ENCODE data around the gene FIZ1.
A peak's percentile ranks its signal among the peaks of the same experiment; 100 is the strongest.

Gene FIZ1, protein sequence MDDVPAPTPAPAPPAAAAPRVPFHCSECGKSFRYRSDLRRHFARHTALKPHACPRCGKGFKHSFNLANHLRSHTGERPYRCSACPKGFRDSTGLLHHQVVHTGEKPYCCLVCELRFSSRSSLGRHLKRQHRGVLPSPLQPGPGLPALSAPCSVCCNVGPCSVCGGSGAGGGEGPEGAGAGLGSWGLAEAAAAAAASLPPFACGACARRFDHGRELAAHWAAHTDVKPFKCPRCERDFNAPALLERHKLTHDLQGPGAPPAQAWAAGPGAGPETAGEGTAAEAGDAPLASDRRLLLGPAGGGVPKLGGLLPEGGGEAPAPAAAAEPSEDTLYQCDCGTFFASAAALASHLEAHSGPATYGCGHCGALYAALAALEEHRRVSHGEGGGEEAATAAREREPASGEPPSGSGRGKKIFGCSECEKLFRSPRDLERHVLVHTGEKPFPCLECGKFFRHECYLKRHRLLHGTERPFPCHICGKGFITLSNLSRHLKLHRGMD

DNA sequence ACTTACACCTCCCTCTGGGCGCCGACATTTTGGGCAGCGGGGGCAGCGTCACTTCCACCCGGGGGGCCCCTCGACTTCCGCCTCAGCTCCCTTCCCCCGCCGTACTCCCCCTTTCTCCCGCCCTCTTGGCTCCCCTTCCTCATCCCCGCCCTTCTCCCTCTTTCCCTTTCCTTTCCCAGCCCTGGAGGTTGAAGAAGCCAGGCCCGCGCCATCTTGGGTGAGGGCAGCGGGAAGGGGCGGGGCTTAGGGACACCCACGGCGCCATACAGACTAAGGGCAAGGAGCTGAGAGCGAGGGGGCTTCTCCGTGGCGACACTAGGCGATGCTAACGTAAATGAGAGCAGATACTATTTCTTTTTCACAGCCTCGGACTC, at the start of gene FIZ1:
TSS of gene FIZ1 (minus strand) at position 50 of the 374 bp plus-strand sequence. CDS start 1,652 bp downstream, outside the sequence.
- peak; percentile 90 to 94 for DNase-seq

DNA sequence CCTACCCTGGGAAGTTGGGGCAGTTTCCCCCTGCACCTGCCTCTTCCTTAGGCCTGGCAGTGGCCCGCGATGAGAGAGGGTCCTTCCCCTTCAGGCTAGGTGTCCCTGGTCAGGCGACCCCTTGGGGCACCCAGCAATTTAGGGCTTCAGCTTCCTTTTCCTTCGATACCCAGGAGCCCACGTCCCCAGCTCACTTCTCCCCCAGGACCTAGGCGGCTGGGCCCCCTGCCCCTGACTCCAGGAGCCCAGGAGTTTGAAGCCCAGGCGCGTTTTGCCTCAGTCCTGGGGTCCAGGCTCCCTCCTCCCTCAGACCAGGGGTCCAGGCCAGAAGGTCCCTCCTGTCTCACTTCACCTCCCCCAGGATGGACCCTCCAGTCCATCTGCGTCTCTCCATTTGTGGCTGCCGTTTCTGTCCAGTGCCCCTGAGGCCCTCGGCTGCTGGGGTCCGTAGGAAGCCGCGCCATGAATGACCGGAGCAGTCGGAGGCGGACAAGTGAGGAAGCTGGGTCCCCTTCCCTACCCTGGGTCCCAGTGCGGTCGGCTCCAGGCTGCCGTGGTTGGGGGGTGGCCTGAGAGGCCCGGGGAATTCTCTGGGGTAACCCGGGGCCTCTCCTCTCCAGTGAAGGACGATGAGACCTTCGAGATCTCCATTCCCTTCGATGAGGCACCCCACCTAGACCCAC, 49.4 kb upstream of the FIZ1 start:
- no peak for DNase-seq

DNA sequence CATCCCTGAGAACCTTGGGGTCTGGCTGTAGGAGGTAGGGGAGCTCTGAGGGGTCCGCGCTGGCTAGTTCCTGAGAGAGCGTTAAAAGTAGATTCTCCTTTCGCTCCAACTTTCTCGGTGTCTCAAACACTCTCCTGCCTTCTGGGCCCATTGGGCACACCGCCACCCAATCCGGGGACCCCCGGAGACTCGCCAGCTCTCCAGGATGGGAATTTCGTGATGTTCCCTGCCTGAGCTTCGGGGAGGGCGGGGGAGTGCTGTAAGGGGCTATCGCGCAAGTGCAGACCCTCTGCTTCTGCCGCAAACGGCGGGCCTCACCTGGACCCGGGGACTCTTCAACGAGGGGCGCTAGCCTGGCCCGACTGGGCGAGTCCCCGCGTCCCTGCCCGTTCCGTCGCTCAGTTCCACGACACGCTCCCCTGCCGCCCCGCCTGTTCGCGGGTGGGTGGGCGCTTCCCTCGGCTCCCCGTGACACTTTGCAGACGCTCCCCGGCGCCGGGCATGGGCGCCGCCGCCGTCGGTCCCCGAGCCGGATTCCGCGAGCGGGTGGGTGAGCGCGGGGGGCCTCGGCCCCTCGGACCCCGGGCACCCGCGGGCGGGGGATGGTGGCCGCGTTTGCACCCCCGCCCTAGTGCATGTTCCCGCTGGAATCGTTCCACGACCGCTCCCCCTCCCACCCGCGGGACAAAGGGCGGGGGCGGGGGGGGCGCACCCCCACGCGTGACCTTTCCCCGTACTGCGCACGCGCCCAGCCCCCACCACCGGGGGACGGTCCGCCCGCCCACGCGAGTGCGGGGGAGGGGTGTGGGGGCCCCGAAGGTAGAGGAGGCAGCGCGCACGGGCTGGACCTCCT, 48.6 kb upstream of the FIZ1 start, which contains the start of gene CCDC106:
TSS of gene CCDC106 (plus strand) at position 481 of the 853 bp plus-strand sequence. CDS start 835 bp downstream, outside the sequence.
- peak; percentile 17 to 22 for DNase-seq

DNA sequence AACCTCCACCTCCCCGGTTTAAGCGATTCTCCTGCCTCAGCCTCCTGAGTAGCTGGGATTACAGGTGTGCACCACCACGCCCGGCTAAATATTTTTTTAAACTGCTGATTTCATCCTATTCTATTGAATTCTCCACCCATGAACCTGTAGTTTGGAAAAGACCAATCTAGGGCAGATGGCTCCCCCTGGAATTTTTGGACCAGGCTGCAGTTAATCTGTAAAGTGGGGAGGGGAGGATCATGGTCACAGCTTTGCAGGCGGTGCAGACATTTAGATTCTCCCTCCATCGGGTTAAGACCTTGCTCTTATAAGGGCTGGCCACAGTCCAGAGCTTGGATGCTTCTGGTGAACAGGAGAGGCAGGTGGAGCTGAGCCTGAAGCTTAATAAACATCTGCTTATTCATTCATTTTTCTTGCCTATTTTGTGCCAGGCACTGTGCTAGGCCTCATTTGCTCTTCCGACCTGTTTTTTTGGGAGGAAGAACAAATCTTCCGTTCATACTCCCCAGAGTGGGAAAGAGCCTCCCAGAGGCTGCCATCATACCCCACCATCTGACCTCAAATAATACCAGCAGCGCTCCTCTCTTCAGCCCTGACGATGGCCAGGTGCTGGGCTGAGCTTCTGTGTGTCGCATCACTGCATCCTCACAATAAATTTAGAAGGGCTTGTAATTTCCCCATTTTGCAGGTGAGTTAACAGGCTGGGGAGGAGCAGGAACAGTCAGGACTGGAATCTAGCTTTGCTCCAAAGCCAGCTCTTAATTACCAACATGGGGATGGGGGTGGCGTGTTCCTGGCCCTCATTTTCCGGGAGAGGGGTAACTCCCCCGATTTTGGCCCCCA, 47.8 kb upstream of the FIZ1 start:
- DNase-seq: no peak

DNA sequence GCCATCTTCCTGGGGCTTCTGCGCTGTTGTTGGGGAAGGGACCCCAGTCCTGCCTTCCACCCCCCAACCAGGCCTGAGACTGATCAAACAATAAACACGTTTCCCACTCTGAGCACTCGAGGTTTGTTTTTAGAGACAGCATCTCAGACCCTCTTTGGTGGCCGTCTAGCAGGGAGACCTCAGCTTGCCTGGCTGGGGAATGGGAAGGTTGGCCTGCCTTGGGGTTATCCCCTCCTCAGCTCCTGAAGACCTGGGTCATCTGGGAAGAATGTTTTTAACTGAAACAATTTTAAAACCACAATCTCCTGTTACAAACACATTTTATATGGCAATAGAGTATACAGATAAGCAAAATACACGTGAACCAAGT, 46.2 kb upstream of the FIZ1 start:
- no peak for DNase-seq

DNA sequence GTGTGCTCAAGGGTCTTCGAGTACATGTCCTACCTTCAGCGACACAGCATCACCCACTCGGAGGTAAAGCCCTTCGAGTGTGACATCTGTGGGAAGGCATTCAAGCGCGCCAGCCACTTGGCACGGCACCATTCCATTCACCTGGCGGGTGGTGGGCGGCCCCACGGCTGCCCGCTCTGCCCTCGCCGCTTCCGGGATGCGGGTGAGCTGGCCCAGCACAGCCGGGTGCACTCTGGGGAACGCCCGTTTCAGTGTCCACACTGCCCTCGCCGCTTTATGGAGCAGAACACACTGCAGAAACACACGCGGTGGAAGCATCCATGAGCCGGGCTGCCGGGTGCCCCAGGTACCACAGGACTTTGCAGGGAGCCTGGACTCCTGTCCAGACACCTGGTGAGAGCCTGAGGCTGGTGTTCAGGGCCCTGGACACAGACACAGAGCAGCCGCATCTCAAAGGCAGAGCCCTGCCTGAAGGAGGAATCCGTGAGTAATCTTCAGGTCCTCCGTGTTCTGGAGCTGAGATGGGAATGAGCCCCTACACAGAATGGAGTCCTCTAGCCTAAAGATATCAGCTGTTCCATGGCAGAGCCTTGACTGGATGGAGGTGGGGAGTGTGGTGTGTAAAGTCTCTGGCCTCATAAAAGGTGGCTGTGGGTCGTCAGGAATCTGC, 45.7 kb upstream of the FIZ1 start:
- no peak for DNase-seq

DNA sequence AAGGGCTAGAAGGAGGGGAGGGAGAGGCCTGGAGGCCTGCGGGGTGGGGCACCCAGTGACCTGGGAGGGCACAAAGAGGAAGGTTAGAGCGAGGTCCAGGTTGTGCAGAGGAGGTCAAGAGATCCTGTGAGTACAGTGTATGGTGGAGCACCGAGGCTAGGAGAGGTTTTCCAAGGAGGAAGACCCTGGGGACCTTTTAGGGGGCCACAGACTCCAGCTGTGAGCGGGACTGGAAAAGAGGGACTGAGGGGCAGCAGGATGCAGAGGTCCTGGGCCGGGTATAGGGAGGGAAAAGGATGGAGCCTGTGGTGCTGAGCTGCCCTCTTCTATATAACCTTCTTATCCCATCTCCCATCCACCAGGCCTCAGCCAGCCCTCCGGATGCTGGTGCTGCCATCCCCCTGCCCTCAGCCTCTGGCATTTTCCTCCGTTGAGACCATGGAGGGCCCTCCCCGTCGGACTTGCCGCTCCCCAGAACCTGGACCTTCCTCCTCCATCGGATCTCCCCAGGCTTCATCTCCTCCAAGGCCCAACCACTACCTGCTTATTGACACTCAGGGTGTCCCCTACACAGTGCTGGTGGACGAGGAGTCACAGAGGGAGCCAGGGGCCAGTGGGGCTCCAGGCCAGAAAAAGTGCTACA, 45.0 kb upstream of the FIZ1 start:
- DNase-seq: no peak

DNA sequence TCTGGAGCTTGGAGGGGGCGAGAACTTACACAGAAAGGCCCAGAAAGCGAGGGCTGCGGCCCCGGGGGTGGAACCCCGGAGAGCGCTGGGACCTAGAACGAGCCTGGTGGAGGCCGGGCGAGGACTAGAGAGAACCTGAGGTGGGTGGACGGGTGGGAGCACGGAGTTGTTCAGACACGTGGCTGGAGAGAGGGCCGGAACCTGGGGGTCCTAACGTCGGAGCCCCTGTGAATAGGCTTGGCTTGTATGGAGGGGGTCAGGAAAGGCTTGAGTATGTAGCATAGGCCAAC, 44.5 kb upstream of the FIZ1 start:
- DNase-seq: no peak

DNA sequence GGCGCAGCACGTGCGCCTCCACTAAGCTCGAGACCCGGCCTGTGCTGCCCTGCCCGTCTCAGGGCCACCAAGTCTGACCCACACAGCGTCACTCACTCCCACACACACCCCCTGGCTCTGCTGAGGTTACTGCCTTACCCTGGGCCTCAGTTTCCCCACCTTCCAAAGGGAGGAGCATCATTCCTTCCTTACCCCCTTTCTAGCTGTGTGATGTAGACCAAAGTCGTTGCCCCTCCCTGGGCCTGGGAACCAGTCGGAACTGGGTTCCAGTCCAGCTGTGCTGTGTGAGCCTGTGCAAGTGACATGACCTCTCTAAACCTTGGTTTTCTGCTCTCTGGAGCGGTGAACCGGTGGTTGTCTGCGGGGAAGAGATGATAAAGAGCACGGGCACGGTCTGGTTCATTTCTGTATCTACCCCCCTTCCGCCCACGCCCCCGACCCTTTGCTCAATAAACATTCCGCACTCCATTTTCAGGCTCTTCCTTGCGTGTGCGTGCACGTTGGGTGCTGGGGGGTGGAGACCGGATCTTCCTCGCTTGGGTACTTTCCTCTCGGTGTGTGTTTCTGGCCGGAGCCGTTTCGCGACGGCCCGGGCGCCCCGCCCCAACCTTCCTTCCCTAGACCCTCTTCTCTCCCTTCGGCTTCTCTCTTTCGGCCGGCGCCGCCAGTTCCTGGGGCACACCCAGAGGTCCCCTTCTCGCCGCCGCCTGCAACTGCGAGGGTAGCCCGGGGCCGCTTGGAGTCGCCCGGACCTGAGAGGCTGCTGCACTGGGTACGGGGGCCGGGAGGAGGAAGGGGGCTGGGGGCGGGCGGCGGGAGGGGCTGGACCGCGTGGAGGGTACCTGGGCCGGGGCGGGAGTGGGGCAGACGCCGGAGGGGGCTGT, 43.9 kb upstream of the FIZ1 start, which contains the start of gene ZNF581:
TSS of gene ZNF581 (plus strand) at position 647 of the 884 bp plus-strand sequence. CDS start 923 bp downstream, outside the sequence.
- DNase-seq: peak; percentile 47 to 53

DNA sequence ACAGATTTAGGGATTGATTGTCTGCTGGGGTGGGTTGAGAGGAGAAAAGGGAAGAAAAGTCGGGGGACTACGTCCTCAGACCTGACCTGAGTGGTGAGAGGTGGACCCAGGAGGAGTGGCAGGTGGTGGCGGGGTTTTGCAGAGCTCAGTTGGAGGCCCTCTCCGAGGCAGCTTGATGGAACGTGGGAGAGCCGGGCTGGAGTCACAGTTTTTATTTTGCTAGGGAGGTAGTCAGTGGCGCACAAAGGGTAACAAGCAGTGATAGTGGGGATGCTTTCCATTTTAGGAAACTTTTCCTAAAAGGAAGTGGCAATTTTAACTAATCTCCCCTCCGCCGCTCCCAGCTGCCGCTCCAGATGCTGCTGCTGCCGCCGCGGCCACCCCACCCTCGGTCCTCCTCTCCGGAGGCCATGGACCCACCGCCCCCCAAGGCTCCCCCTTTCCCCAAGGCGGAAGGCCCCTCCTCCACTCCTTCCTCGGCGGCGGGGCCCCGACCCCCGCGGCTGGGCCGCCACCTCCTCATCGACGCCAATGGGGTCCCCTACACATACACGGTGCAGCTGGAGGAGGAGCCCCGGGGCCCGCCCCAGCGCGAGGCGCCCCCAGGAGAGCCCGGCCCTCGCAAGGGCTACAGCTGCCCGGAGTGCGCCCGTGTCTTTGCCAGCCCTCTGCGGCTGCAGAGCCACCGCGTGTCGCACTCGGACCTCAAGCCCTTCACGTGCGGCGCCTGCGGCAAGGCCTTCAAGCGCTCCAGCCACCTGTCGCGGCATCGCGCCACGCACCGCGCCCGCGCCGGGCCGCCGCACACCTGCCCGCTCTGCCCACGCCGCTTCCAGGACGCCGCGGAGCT, 43.1 kb upstream of the FIZ1 start:
- no peak for DNase-seq

DNA sequence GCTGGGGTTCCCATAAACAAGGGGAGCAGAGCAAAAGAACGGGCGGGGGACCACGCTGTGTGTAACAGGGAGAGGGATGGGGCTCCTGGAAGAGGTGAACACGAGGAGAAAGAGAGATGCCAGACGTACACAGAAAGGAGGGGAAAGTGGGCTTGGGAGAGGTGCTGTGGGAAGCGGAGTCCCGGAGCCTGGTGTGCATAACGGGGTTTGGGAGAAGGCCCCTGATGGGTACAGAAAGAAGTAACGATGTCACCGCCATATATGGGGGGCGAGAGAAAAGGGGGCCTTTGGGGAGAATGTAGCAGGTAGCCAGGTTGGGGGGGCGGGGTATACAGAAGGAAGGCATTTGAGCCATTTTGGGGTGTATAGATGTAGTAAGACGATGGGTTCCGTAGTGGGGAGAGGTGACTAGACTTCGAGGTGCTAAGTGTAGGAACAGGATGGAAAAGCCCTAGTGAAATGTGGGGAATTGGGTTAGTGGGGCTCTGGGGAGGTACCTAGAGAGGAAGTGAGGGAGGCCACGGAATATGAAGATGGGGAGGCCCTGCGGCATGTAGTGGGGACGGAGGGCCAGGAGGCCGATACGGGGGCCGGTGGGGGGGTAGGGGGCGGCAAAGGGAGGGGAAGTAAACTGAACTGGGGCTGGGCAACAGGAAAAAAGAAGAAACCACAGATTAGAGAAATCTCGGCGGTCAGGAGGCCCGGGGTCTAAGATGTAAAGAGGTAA, 42.3 kb upstream of the FIZ1 start:
- no peak for DNase-seq

DNA sequence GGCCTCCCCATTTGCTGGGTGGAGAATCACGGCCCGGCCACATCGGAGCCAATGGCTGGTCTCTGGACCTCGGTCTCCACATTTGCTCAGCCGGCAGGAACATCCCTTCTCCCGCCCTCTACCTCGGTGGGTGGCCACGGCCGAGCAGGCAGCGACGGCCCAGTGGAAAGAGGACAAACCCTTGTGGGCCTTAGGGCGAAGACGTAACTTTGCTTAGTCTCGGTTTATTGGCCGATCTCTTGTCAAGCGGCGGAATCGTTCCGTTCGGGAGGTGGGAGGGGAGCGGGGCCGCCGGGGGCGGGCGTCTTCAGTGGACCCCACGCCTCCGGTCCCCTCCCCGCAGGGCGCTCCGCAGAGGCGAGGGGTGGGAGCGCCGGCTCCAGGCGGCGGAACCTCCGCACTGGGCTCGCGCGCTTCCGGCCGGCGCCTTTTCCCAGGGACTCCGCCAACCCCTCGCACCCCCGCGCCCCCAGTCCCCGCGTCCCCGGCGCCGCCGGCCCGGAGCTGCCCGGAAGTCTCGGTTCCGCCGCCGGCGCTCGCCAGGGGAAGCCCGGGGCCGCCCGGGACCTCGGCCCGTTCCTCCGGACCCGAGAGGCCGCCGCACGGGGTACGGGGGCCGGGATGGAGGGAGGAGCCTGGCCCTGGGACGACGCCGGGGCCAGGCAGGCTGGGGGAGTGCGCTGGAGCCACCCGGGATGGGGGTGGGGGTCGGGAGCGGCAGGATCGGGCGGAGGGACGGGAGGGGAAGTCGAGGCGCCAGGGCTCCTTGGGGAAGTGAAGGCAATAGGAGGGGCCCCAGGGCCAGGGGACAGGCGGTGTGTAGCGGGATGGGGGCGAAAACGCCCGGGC, 41.5 kb upstream of the FIZ1 start, which contains the start of gene ZNF580:
TSS of gene ZNF580 (plus strand) at position 426 of the 849 bp plus-strand sequence. CDS start 1,507 bp downstream, outside the sequence.
- peak; percentile 31 for DNase-seq

DNA sequence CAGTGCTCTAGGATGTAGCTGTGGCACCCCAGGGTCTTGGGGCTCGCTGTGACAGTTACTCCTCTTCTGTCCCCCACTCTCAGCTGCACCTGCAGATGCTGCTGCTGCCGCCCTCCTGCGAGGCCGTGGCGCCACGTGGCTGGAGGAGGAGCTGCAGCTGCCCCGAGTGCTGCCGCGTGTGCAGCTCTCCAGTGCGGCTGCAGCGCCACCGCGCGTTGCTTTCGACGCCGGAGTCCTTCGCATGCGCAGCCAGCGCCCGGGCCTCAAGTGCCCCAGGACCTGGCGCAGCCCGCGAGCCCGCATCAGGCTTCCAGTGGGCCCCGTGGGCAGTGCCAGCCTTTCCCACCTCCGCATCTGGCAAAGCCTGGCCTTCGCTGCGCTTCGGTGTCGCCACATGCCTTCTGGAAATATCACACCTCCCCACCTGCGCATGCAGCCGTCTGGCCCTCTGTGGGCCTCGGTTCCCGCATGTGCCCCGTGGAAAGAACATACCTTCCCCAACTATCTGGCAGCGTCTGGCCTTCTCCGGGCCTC, 40.8 kb upstream of the FIZ1 start:
- DNase-seq: no peak

DNA sequence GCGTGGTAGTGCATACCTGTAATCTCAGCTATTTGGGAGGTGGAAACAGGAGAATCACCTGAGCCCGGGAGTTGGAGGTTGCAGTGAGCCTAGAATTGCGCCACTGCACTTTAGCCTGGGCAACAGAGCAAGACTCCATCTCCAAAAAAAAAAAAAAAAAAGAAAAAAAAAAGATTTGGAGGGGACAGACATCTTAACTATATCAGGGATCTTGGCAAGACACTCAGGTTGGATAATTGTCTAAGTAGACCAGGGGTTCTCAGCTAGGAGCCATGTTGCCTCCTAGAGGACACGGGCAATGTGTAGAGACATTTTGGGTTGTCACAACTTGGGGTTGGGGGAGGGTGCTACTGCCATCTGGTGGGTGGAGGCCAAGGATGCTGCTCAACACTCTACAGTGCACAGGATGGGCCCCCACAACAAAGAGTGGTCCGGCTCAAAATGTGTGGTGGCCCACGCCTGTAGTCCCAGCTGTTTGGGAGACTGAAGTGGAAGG, 39.6 kb upstream of the FIZ1 start:
- peak; percentile 23 to 38 for DNase-seq

DNA sequence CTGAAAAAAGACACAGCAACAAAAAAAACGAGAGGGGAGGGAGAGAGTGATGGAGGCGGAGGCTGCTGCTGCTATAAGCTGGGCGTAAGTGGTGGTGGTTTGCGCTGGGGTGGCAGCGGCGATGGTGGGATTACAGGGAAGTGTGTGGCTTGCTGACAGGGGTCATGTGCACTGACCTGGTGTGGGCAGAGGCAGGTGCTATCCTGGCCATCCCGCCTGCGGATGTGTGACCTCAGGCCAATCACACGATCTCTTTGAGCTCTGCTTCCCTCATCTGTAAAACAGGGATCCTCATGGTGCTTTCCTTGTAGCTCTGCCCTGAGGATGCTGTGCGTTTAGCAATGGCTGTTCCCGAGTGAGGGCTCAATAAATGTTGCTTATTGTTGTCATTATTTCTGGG, 38.2 kb upstream of the FIZ1 start:
- no peak for DNase-seq

DNA sequence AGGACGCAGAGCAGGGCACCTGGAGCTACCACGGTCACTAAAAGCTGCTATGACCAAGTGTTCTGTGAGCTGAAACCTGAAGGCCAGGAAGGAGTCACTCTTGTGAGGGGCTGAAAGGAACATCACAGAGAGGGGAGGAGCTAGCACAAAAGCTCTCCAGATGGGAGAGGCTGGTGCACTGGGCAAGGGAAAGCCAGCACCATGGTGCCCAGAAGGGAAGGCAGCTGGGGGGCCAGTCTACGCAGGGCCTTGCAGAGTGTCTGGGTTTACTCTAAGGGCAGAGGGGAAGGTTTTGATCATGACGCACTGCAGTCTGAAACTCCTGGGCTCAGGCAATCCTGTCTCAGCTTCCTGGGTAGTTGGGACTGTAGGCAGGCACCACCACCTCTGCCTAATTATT, 37.4 kb upstream of the FIZ1 start:
- no peak for DNase-seq

Data from AML-193 (cell line).